GM19035 (cell line): ENCODE measurements around the gene RYR1.
"Not testable (repeated sequence)": the region's sequence is repeated elsewhere in the genome, so short reads cannot be mapped to it uniquely, and the experiment has no call there.

ENCODE experiments used
- ATAC-seq: cut with Tn5 transposase; IDR thresholded peaks from one replicate; pipeline ENCODE4 v1.9.1; 2021; ENCODE audit not compliant: unreplicated experiment

RYR1 gene

DNA sequence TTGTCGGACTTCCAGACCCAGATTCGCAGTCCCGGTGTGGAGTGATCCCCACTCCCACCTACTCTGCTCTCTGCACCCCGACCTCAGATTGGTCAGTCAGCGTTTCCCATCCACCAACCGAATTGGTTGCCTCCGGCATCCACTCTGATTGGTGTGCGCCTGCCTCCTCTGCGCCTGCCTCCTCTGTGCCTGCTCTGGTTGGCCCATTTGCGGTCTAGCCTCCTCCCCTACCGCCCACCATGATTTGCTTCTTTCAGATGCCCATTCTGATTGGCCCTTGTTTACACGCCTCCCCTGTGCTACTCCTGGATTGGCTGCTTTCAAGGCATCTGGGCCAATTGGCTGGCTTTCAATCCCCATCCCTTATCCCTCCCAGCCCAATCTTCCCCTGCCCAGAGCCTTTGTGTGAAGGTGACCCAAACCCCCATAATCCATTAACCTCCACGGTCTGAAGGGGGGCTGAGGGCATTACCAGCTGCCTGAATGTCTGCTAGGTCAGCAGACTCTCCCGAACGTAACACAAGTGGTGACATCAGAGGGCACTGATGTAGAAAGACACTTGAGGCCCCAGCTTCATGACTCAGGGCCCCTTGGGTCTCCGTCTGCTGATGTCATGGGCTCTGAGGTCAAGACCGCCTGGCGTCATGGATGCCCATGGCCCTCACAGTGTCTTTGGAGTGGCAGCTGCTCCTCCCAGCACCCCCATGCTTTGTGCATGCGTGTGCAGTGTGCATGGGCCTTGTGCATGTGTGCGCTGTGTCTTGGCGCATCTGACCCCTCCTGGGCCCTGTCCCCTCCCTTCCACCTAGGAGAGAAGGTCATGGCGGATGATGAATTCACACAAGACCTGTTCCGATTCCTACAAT is 103.8 kb downstream of the RYR1 start:
- no peak for ATAC-seq

DNA sequence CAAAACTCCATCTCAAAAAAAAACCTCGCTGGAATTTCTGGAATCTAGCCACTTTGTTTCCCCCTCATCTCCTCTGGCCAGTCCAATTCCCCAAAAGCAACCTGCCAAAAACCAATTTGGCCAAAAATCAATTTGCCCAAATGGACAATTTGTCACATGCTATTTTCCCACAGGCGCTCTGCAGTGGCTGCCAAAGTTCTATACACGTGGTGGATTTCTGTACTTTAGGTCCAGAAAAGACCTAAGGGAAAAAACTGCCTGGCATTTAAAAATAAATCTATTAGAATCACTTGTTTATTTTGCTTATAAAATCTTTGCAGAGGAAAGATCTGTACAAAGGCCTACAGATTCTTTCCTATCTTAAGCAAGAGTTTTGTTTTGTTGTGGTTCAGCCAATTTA is 104.9 kb downstream of the RYR1 start:
- no peak for ATAC-seq

DNA sequence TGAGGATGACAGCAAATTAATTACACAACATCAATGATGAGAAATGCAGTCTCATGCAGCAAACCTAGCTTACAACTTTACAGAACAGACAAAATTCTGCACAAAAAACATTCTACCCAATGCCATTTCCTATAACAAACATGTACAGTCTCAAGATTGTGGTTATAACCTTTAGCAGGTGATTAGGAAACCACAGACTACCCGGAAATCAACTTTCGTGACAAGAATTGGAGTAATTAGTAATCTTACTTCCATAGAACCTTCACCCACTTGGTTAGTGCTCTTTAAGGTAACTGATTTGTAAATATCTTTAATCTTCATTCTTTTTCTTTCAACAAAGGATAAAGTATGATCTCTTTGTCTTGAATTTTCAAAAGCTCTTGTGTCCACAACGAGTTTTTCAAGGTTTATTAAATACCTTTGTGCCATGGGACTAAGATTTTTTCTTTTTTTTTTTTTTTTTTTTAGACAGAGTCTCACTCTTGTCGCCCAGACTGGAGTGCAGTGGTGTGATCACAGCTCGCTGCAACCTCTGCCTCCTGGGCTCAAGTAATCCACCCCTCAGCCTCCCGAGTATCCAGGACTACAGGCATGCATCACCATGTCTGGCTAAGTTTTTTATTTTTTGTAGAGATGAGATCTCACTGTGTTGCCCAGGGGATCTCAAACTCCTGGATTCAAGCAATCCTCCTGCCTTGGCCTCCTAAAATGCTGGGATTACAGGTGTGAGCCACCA is 105.5 kb downstream of the RYR1 start:
- no peak for ATAC-seq

GRCh38 chr19:38539751-38540150 is 106.3 kb downstream of the RYR1 start:
- ATAC-seq = no peak

- ATAC-seq = no peak
Observed at GRCh38 chr19:38542040-38542439, 108.5 kb downstream of the RYR1 start.

DNA sequence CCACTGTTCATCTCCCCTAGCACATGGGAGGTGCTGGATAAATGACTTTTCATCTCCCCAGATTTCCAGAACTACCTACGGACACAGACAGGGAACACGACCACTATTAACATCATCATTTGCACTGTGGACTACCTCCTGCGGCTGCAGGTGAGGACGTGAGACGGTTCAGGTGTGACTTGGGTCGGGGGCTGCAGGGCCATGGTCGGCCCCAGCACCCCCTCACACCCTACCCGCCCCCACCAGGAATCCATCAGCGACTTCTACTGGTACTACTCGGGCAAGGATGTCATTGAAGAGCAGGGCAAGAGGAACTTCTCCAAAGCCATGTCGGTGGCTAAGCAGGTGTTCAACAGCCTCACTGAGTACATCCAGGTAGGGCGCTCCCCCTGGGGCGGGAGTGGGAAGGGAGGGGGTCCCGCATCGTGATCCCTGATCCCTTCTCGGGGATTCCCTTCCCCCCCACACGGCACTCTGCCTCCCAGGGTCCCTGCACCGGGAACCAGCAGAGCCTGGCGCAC is 109.9 kb downstream of the RYR1 start:
- ATAC-seq = no peak

GRCh38 chr19:38543807-38544568 is 110.5 kb downstream of the RYR1 start:
- peak; percentile 67 for ATAC-seq

DNA sequence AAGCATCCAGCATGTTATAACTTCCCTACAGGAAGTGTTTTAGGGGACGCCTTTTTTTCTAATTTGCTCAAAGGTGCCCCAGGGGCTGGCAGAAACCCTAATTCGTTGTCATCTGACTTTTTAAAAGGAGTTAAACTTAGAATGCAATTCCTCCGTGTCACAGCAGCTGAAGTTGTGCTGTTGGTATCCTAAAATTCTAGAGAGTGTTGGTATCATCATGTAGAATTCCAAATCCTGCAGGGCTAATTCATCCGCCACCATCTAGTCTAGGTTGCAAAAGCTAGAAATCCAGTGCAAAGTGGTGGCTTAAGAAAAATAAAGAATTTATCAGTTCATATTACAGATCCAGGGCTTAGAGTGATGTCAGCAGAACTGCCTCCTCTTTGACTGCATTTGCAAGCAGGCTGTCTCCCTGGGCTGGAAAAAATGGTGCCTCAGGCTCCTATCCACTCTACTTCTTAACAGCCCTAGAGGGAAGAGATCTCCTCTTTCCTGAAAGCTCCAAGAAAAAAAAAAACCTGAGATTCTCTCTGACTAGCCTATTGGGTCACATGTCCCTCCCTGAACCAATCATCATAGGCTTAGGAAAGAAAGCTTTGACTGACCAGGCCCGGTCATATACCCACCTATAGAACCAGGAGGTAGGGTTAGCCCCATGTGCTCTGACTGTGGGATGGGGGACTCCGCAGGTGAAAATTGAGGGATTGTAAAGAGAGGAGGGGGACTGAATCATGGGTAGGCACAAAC is 111.3 kb downstream of the RYR1 start:
- ATAC-seq = no peak

DNA sequence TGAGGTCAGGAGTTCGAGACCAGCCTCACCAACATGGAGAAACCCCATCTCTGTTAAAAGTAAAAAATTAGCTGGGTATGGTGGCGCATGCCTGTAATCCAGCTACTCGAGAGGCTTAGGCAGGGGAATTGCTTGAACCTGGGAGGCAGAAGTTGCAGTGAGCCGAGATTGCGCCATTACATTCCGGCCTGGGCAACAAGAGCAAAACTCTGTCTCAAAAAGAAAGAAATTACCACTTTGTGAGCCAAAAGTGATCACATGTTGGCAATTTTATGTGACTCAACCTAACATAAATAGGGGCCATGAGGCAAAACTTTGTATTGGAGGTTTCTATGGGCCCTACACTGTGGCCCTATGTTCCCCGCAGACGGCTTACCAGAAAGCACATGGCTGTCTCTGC is 112.1 kb downstream of the RYR1 start:
- no peak for ATAC-seq

GRCh38 chr19:38547421-38547820 is 113.9 kb downstream of the RYR1 start:
- no peak for ATAC-seq

GRCh38 chr19:38549061-38549460 is 115.6 kb downstream of the RYR1 start:
- no peak for ATAC-seq

DNA sequence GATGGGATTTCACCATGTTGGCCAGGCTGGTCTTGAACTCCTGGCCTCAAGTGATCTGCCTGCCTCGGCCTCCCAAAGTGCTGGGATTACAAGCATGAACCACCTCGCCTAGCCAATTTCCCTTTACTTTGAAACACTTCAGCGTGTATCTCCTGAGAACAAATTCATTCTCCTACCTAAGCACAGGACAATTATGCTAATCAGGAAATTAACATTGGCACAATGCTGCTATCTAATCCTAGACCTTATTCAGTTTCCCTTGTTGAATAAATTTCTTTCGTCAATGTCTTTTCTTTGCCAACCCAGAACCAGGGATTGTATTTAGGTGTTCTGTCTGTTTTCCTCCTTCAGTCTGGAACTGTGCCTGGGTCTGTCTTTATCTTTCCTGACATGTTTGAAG is 116.5 kb downstream of the RYR1 start:
- ATAC-seq = no peak

DNA sequence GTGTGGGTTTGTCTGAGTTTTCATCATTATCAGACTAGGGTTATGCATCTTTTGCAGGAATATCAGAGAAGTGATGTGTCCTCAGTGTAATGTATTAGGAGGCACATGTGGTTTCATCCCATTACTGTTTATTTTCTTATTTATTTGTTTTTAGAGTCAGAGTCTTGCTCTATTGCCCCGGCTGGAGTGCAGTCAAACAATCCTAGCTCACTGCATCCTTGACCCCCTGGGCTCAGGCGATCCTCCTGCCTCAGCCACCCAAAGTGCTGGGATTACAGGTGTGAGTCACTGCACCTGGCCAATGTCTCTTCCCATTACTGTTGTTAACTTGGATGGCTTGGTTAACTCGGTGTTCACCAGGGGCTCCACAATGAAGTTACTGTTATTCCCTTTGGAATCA is 116.9 kb downstream of the RYR1 start:
- no peak for ATAC-seq

DNA sequence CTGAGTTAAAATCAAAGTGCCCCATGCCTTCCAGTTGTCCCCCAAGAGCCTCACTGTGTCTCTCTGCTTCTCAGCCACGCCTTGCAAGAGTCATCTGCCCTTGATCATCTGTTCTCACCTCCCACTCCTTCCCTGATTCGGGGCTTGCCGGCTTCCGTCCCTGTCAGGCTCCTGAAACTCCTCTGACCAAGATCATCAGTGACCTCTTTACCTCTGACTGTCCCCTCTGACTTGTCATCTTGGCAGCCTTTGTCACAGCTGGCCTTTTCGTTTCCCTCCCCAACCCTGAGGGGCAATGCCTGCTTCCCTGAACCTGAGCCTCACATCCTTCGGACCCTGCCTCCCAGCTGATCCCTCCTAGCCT is 117.9 kb downstream of the RYR1 start:
- ATAC-seq = peak; percentile 69

DNA sequence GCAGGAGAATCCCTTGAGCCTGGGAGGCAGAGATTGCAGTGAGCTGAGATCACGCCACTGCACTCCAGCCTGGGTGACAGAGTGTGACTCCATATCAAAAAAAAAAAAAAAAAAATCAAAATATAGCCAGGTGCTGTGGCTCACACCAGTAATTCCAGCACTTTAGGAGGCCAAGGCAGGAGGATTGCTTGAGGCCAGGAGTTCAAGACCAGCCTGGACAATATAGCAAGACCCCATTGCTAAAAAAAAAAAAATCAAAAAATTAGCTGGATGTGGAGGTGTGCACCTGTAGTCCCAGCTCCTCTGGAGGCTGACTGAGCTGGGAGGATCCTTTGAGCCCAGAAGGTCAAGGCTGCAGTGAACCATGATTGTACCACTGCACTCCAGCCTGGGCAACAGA is 119.7 kb downstream of the RYR1 start:
- not testable (repeated sequence) for ATAC-seq

DNA sequence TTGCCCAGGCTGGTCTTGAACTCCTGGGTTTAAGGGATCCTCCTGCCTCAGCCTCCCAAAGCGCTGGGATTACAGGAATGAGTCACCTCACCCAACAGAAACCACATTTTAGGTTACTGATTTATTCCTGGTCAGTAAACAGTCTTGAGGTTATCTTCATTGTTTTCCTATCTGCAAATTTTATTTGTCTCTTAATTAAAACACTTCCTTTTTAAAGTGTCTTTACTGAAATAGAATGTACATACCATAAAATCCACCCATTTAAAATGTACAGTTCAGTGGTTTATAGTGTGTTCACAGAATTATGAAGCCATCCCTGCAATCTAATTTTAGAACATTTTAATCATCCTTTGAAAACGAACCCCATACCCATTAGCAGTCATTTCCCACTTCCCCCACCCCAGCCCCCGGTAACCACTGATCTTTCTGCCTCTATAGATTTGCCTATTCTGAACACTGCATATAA is 121.2 kb downstream of the RYR1 start:
- ATAC-seq = no peak

DNA sequence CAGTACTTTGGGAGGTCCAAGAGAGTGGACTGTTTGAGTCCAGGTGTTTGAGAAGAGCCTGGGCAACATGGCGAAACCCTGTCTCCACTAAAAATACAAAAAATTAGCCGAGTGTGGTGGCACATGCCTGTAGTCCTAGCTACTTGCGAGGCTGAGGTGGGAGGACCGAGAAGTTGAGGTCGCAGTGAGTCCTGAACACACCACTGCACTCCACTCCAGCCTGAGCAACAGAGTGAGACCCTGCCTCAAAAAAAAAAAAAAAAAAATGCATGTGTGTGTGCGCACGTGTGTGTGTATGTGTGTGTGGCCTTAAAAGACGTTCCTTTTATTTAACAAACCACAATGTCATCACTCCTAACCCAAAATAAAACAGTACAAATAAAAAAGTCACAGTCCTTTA is 121.7 kb downstream of the RYR1 start:
- ATAC-seq = no peak

DNA sequence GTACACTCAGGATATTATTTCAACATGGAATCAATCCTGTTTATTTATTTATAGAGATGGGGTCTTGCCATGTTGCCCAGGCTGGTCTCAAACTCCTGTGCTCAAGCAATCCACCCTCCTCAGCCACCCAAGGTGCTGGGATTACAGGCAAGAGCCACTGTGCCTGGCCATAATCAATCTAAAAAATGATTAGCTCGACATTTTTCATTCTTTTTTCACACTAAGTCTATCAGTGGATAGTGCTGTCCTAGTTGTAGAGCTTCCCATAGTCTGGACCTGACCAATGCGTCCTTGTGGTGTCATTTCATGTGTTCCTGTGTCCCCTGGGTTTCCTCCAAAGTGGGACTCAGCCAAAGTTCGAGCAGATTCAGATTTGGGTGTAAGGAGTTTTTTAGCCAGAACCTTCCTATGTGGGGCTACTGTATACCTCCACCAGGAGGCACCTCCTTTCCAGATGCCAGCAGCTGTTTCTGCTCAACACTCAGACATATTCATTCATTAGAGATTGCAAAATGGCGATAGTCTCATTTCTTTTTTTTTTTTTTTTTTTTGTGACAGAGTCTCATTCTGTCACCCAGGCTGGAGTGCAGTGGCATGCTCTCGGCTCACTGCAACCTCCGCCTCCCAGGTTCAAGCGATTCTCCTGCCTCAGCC is 123.2 kb downstream of the RYR1 start:
- ATAC-seq = no peak

- ATAC-seq = no peak
Observed at GRCh38 chr19:38557205-38557799, 123.8 kb downstream of the RYR1 start.

DNA sequence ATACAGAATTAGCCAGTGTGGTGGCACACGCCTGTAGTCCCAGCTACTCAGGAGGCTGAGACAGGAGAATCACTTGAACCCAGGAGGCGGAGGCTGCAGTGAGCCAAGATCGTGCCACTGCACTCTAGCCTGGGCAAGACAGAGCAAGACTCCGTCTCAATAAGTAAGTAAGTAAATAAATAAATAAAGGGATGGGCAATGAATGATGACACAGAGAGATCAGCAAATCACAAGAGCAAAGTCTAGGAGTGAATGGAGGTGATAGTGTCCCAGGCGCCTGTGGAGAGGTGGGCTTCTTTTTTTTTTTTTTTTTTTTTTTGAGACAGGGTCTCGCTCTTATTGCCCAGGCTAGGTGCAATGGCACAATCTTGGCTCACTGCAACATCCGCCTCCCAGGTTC is 125.4 kb downstream of the RYR1 start:
- not testable (repeated sequence) for ATAC-seq
